H1 (cell line): ENCODE measurements around the gene GTF2E1. TPM values are rescaled to one million over a fixed set of nuclear protein-coding genes. Genes with fewer than 3 reads are reported as not detected.

Experiments
- CTCF ChIA-PET: fragments of 300-600 bp; sonication (Branson Sonifier 250); formaldehyde crosslinking; loops from one replicate; lab custom pipeline; 2021; ENCODE audit not compliant: partially characterized antibody; lab: Charles Lee
- POLR2A ChIA-PET: fragments of 300-600 bp; sonication (Branson Sonifier 250); formaldehyde crosslinking; loops from one replicate; lab custom pipeline; 2021; ENCODE audit warnings: inconsistent platforms; ENCODE audit not compliant: partially characterized antibody; lab: Charles Lee
- DNase-seq, 2 experiments: peaks; one replicate each; pipeline versions ENCODE4 v3.0.0 to v3.0.0-alpha.2; 2010 to 2022; ENCODE audit warnings: low spot score in 2 of 2, low read depth in 1 of 2, mixed read lengths in 1 of 2
- FAIRE-seq: peaks from 2 replicates; lab custom pipeline; 2011; peaks lifted over from hg19 to GRCh38; lab: Jason Lieb, UNC
- H2AFZ ChIP-seq: 2 replicates; pipeline ENCODE4 v1.8.1; 2012; ENCODE audit warnings: low read length, inconsistent platforms
- H2AK5ac ChIP-seq: 2 replicates; pipeline ENCODE4 v1.6.1; 2013; ENCODE audit warnings: low read depth, low read length
- H2BK120ac ChIP-seq: replicated peaks from 2 replicates; pipeline ENCODE3; 2013; ENCODE audit warnings: low read depth, low read length, inconsistent platforms
- H2BK12ac ChIP-seq: 2 replicates; pipeline ENCODE4 v1.6.1; 2013; ENCODE audit warnings: low read depth, low read length
- H2BK15ac ChIP-seq: 2 replicates; pipeline ENCODE4 v1.6.1; 2013; ENCODE audit warnings: low read length
- H2BK20ac ChIP-seq: 2 replicates; pipeline ENCODE4 v1.6.1; 2013; ENCODE audit warnings: low read length
- H2BK5ac ChIP-seq: 2 replicates; pipeline ENCODE4 v1.6.1; 2013; ENCODE audit warnings: low read depth, low read length
- H3K14ac ChIP-seq: 2 replicates; pipeline ENCODE4 v1.6.1; 2013; ENCODE audit warnings: inconsistent platforms; ENCODE audit not compliant: insufficient read length
- H3K18ac ChIP-seq: 2 replicates; pipeline ENCODE4 v1.6.1; 2013; ENCODE audit warnings: low read length; ENCODE audit errors: extremely low read depth
- H3K23ac ChIP-seq: 2 replicates; pipeline ENCODE4 v1.6.1; 2013; ENCODE audit warnings: inconsistent platforms; ENCODE audit not compliant: insufficient read length
- H3K23me2 ChIP-seq: 2 replicates; pipeline ENCODE4 v1.6.1; 2013; ENCODE audit warnings: low read depth, low read length
- H3K27ac ChIP-seq: 2 replicates; pipeline ENCODE4 v1.6.1; 2011; ENCODE audit warnings: low read depth, low read length, inconsistent platforms
- H3K27me3 ChIP-seq, 4 experiments: replicated peaks in 1 of 4; 1 replicate in 1 of 4; 2 replicates in 3 of 4; pipeline versions ENCODE4 v1.6.1 to v1.8.1; 2011 to 2013; ENCODE audit warnings: low read length in 3 of 4, mild to moderate bottlenecking in 3 of 4, inconsistent platforms in 2 of 4, mixed read lengths in 2 of 4, moderate library complexity in 1 of 4; ENCODE audit not compliant: control insufficient read depth in 3 of 4, insufficient read depth in 3 of 4; ENCODE audit errors: extremely low read depth in 1 of 4
- H3K36me3 ChIP-seq, 4 experiments: 2 replicates each; pipeline versions ENCODE4 v1.6.1 to v1.8.1; 2011 to 2013; ENCODE audit warnings: mild to moderate bottlenecking in 4 of 4, low read length in 3 of 4, moderate library complexity in 2 of 4, control low read depth in 1 of 4, inconsistent platforms in 1 of 4; ENCODE audit not compliant: insufficient read depth in 4 of 4, control insufficient read depth in 2 of 4
- H3K4ac ChIP-seq: replicated peaks from 2 replicates; pipeline ENCODE3; 2013; ENCODE audit warnings: low read length, low read depth, mixed read lengths, inconsistent platforms; ENCODE audit not compliant: insufficient read length
- H3K4me1 ChIP-seq, 4 experiments: replicated peaks in 1 of 4; 1 replicate in 1 of 4; 2 replicates in 3 of 4; pipeline versions ENCODE4 v1.6.1 to v1.8.1; 2011 to 2013; ENCODE audit warnings: low read length in 3 of 4, inconsistent platforms in 2 of 4, mixed read lengths in 1 of 4; ENCODE audit not compliant: insufficient read depth in 4 of 4, control insufficient read depth in 3 of 4
- H3K4me2 ChIP-seq, 2 experiments: 2 replicates each; pipeline versions ENCODE4 v1.6.1 to v1.8.1; 2011 to 2013; ENCODE audit warnings: low read depth in 2 of 2, low read length in 2 of 2, control low read depth in 1 of 2, inconsistent platforms in 1 of 2, mild to moderate bottlenecking in 1 of 2; ENCODE audit not compliant: insufficient read depth in 1 of 2
- H3K4me3 ChIP-seq, 4 experiments: fragments of 200-600, 300-600 bp in 1 of 4; sonication (generic), shearing (Covaris generic), sonication (Bioruptor Twin) in 1 of 4; 2 replicates each; pipeline versions ENCODE4 v1.5.1 to v1.8.1; 2011 to 2016; ENCODE audit warnings: low read length in 4 of 4, low read depth in 3 of 4, control low read depth in 2 of 4, inconsistent platforms in 2 of 4, mild to moderate bottlenecking in 2 of 4, mixed read lengths in 1 of 4, moderate library complexity in 1 of 4; ENCODE audit not compliant: insufficient read depth in 2 of 4; ENCODE audit errors: extremely low read depth in 1 of 4
- H3K56ac ChIP-seq: replicated peaks from 2 replicates; pipeline ENCODE3; 2013; ENCODE audit warnings: low read depth, mild to moderate bottlenecking, mixed read lengths, low read length, inconsistent platforms; ENCODE audit not compliant: insufficient read length
- H3K79me1 ChIP-seq: 2 replicates; pipeline ENCODE4 v1.6.1; 2013; ENCODE audit warnings: low read depth, low read length, control low read depth
- H3K79me2 ChIP-seq, 2 experiments: 2 replicates each; pipeline versions ENCODE4 v1.6.1 to v1.8.1; 2012 to 2013; ENCODE audit warnings: low read length in 2 of 2, mild to moderate bottlenecking in 2 of 2, inconsistent platforms in 1 of 2; ENCODE audit not compliant: insufficient read depth in 2 of 2, control insufficient read depth in 1 of 2
- H3K9ac ChIP-seq, 4 experiments: replicated peaks in 1 of 4; 1 replicate in 1 of 4; 2 replicates in 3 of 4; pipeline versions ENCODE4 v1.6.1 to v1.8.1; 2011 to 2013; ENCODE audit warnings: low read depth in 3 of 4, low read length in 3 of 4, control low read depth in 2 of 4, mild to moderate bottlenecking in 2 of 4, moderate library complexity in 2 of 4, inconsistent platforms in 1 of 4; ENCODE audit errors: extremely low read depth in 1 of 4
- H3K9me3 ChIP-seq, 2 experiments: 2 replicates each; pipeline versions ENCODE4 v1.6.1 to v1.8.1; 2012 to 2013; ENCODE audit warnings: mild to moderate bottlenecking in 2 of 2, moderate library complexity in 2 of 2, control low read depth in 1 of 2, inconsistent platforms in 1 of 2, low read depth in 1 of 2, low read length in 1 of 2, mixed read lengths in 1 of 2; ENCODE audit not compliant: insufficient read depth in 2 of 2
- H4K20me1 ChIP-seq, 2 experiments: replicated peaks in 1 of 2; 2 replicates each; pipeline versions ENCODE3 to v1.8.1; 2011 to 2013; ENCODE audit warnings: inconsistent platforms in 2 of 2, low read length in 2 of 2, mild to moderate bottlenecking in 1 of 2; ENCODE audit not compliant: insufficient read depth in 2 of 2, control insufficient read depth in 1 of 2
- H4K5ac ChIP-seq: 2 replicates; pipeline ENCODE4 v1.6.1; 2013; ENCODE audit warnings: low read length, low read depth, mixed read lengths, inconsistent platforms; ENCODE audit not compliant: insufficient read length
- H4K8ac ChIP-seq: 2 replicates; pipeline ENCODE4 v1.8.0; 2013; ENCODE audit warnings: mild to moderate bottlenecking, moderate library complexity, low read length, inconsistent platforms; ENCODE audit not compliant: insufficient read depth; ENCODE audit errors: extremely low read depth
- H4K91ac ChIP-seq: replicated peaks from 2 replicates; pipeline ENCODE3; 2013; ENCODE audit warnings: low read length, mixed read lengths, inconsistent platforms; ENCODE audit not compliant: insufficient read length
- BCL11A ChIP-seq, 2 experiments: IDR thresholded peaks; one replicate each; pipeline ENCODE4 v1.6.1; 2011; ENCODE audit warnings: low read depth in 2 of 2, low read length in 2 of 2, mild to moderate bottlenecking in 2 of 2
- CBX5 ChIP-seq: fragments of 300-800, 300-1000 bp; sonication (generic); IDR thresholded peaks from 2 replicates; pipeline ENCODE4 v1.7.1; 2016; ENCODE audit warnings: antibody characterized with exemption, low read length, low read depth
- CBX8 ChIP-seq: fragments of 300-800, 300-1000 bp; sonication (generic); IDR thresholded peaks from 2 replicates; pipeline ENCODE4 v1.7.1; 2016; ENCODE audit warnings: low read depth, low read length, borderline replicate concordance
- CHD1 ChIP-seq: IDR thresholded peaks from 2 replicates; pipeline ENCODE4 v1.6.1; 2012; ENCODE audit warnings: low read depth, low read length, improper control_type of control experiment
- EGR1 ChIP-seq: IDR thresholded peaks from 2 replicates; pipeline ENCODE4 v1.6.1; 2011; ENCODE audit warnings: low read depth, low read length, borderline replicate concordance
- JUN ChIP-seq: IDR thresholded peaks from 2 replicates; pipeline ENCODE4 v1.6.1; 2011; ENCODE audit warnings: low read depth, mild to moderate bottlenecking, improper control_type of control experiment, low read length
- NANOG ChIP-seq: IDR thresholded peaks from 2 replicates; pipeline ENCODE4 v1.6.1; 2011; ENCODE audit warnings: low read length, low read depth, mild to moderate bottlenecking, inconsistent platforms; ENCODE audit not compliant: insufficient read depth, poor library complexity, severe bottlenecking
- PHF8 ChIP-seq: fragments of 200-600 bp; sonication (generic); conservative IDR thresholded peaks from 2 replicates; pipeline ENCODE4 v1.7.1; 2012; ENCODE audit warnings: low read depth, mild to moderate bottlenecking, inconsistent platforms, low read length, moderate library complexity
- RFX5 ChIP-seq: IDR thresholded peaks from 2 replicates; pipeline ENCODE4 v1.6.1; 2011; ENCODE audit warnings: low read depth, low read length, improper control_type of control experiment, borderline replicate concordance
- SIN3A ChIP-seq, 2 experiments: IDR thresholded peaks in 1 of 2; conservative IDR thresholded peaks in 1 of 2; 2 replicates each; pipeline ENCODE4 v1.6.1; 2011 to 2012; ENCODE audit warnings: low read length in 2 of 2, improper control_type of control experiment in 1 of 2, low read depth in 1 of 2, mild to moderate bottlenecking in 1 of 2
- SIX5 ChIP-seq: IDR thresholded peaks from 2 replicates; pipeline ENCODE4 v1.6.1; 2011; ENCODE audit warnings: mild to moderate bottlenecking, low read depth, low read length
- SRF ChIP-seq: IDR thresholded peaks from 2 replicates; pipeline ENCODE4 v1.6.1; 2011; ENCODE audit warnings: mild to moderate bottlenecking, low read depth, low read length, moderate library complexity
- TAF7 ChIP-seq: optimal IDR thresholded peaks from 2 replicates; pipeline ENCODE3; 2011; ENCODE audit warnings: low read depth, mild to moderate bottlenecking, inconsistent platforms, low read length, moderate library complexity, borderline replicate concordance
- TCF12 ChIP-seq: IDR thresholded peaks from 2 replicates; pipeline ENCODE4 v1.6.1; 2011; ENCODE audit warnings: low read depth, mild to moderate bottlenecking, low read length
- TEAD4 ChIP-seq: IDR thresholded peaks from 2 replicates; pipeline ENCODE4 v1.6.1; 2012; ENCODE audit warnings: low read depth, low read length, inconsistent platforms, mixed read lengths
- WGBS, 2 experiments: shearing (Covaris generic) in 1 of 2; methylation state at CpG; one replicate each; pipeline versions ENCODE4 v1.1.6 to v1.1.7; 2013 to 2015; ENCODE audit warnings: low lambda C conversion rate in 2 of 2, mixed read lengths in 2 of 2, inconsistent platforms in 1 of 2, low coverage in 1 of 2, missing lambda C conversion rate in 1 of 2; ENCODE audit not compliant: insufficient replicate concordance in 2 of 2, insufficient coverage in 1 of 2, insufficient read length in 1 of 2; ENCODE audit errors: extremely low coverage in 1 of 2, missing lambda C conversion rate in 1 of 2; 5-methylcytosine and 5-hydroxymethylcytosine counted together
- polyA plus RNA-seq, 7 experiments: library from polyadenylated mRNA; depleted of rRNA in 3 of 7; stranded (reverse) in 5 of 7; unstranded in 2 of 7; fragments of >200 nt in 5 of 7; fragments of 200-250 nt in 2 of 7; gene quantifications; 1 replicate in 5 of 7; 2 replicates in 1 of 7; 4 replicates in 1 of 7; pipeline versions ENCODE4 v1.2.1 to v1.2.3, GENCODE V29; 2011 to 2013; ENCODE audit warnings: missing spikeins in 2 of 7, mixed read lengths in 2 of 7
- total RNA-seq: library from RNA; stranded (reverse); fragmentation: NEBNext Ultra II Directional; extraction: Animal tissue kit (Norgen Biotek cat#: 25700); gene quantifications from 2 replicates; pipeline ENCODE4 v1.2.1, GENCODE V29; 2021

The GTF2E1 gene
- total and polyA plus RNA-seq, 2 of the 8 experiments (the other 6 are each of a cell fraction or from before 2014, with no cell fraction given) = 37.4 to 73.3 TPM

GRCh38 chr3:120726791-120727190, 15.8 kb upstream of the GTF2E1 start:
- no peaks in the 10 kb centered on the region for H3K79me2 ChIP-seq
- no peak for FAIRE-seq
- H3K27me3 ChIP-seq = no peaks in the 10 kb centered on the region
- no peak overlapping the region for H3K4me2 ChIP-seq
- no peak overlapping the region for H2BK12ac ChIP-seq
- H2BK120ac ChIP-seq = no peak overlapping the region
- H3K4me1 ChIP-seq = peaks cover 0 to 5% (median 2%) of the 10 kb centered on the region in 4 experiments; a peak in 3 of 7 replicates
- no peak for DNase-seq
- no peaks in the 10 kb centered on the region for H3K23me2 ChIP-seq
- no peak overlapping the region for H3K9ac ChIP-seq
- H3K79me1 ChIP-seq = no peaks in the 10 kb centered on the region
- no peak overlapping the region for H4K5ac ChIP-seq
- ChIA-PET CTCF (no interaction called here), POLR2A (no interaction called here)
- H3K9me3 ChIP-seq = no peaks in the 10 kb centered on the region
- no peak overlapping the region for H3K27ac ChIP-seq
- 95% methylated on average over 1 of the region's 1 CpG; no CpG with 5 or more reads in 1 of the 2 experiments for WGBS, 2 experiments
- no peak overlapping the region for H2AK5ac ChIP-seq
- H2BK5ac ChIP-seq = no peak overlapping the region
- no peaks in the 10 kb centered on the region for H4K20me1 ChIP-seq
- H2AFZ ChIP-seq = no peak overlapping the region
- no peak overlapping the region for H3K18ac ChIP-seq
- no peak overlapping the region for H3K14ac ChIP-seq
- H4K91ac ChIP-seq = no peak overlapping the region
- H3K4me3 ChIP-seq = no peak overlapping the region
- H3K23ac ChIP-seq = no peak overlapping the region
- H2BK15ac ChIP-seq = no peak overlapping the region
- H2BK20ac ChIP-seq = no peak overlapping the region
- TF ChIP-seq CBX5 (no peak), SRF (no peak), JUN (no peak), TEAD4 (no peak), EGR1 (no peak), TAF7 (no peak), PHF8 (no peak), CBX8 (no peak), NANOG (no peak), CHD1 (no peak), SIX5 (no peak), TCF12 (no peak), RFX5 (no peak), BCL11A (IDR thresholded peaks at IDR 0.05; ENCODE audit: low read depth in 2 of 2, low read length in 2 of 2) (no peak), SIN3A (conservative IDR thresholded peaks at IDR 0.05 in 1 of 2, IDR thresholded peaks at IDR 0.05 in 1 of 2; ENCODE audit: low read depth in 1 of 2, low read length in 2 of 2) (no peak)
- H4K8ac ChIP-seq = no peak overlapping the region
- H3K4ac ChIP-seq = no peak overlapping the region
- no peak overlapping the region for H3K56ac ChIP-seq
- H3K36me3 ChIP-seq = no peaks in the 10 kb centered on the region
